MM.1S (cell line): Measurements from ENCODE around the gene C5AR2.

Experiments used
- DNase-seq: peaks from one replicate; pipeline ENCODE4 v3.0.0-alpha.2; 2015
- H2AFZ ChIP-seq: fragments of 300-600 bp; sonication (generic); 2 replicates; pipeline ENCODE4 v1.6.0; 2016; ENCODE audit warnings: antibody characterized with exemption, low read length
- H3F3A ChIP-seq: fragments of 300-600 bp; sonication (generic); 2 replicates; pipeline ENCODE4 v1.6.1; 2016; ENCODE audit warnings: mild to moderate bottlenecking, antibody characterized with exemption, low read length, moderate library complexity, mixed read lengths; ENCODE audit not compliant: insufficient read depth
- H3K27ac ChIP-seq: fragments of 300-600 bp; sonication (generic); 2 replicates; pipeline ENCODE4 v1.5.1; 2016; ENCODE audit warnings: mild to moderate bottlenecking, low read length
- H3K27me3 ChIP-seq: fragments of 300-600 bp; sonication (generic); replicated peaks from 2 replicates; pipeline ENCODE4 v1.6.0; 2016; ENCODE audit warnings: low read length; ENCODE audit not compliant: insufficient read depth
- H3K36me3 ChIP-seq: fragments of 300-600 bp; sonication (generic); replicated peaks from 2 replicates; pipeline ENCODE4 v1.6.1; 2016; ENCODE audit warnings: mild to moderate bottlenecking, low read length, mixed read lengths; ENCODE audit not compliant: insufficient read depth
- H3K4me1 ChIP-seq: fragments of 300-600 bp; sonication (generic); 2 replicates; pipeline ENCODE4 v1.6.1; 2016; ENCODE audit warnings: low read length, mixed read lengths
- H3K4me2 ChIP-seq: fragments of 300-600 bp; sonication (generic); 2 replicates; pipeline ENCODE4 v1.6.0; 2016; ENCODE audit warnings: low read depth, low read length
- H3K4me3 ChIP-seq: fragments of 300-600 bp; sonication (generic); 2 replicates; pipeline ENCODE4 v1.5.1; 2016; ENCODE audit warnings: low read length, mixed read lengths
- H3K79me2 ChIP-seq: fragments of 300-600 bp; sonication (generic); 2 replicates; pipeline ENCODE4 v1.6.1; 2016; ENCODE audit warnings: mixed run types, low read length, mixed read lengths
- H3K9ac ChIP-seq: fragments of 300-600 bp; sonication (generic); 2 replicates; pipeline ENCODE4 v1.6.1; 2016; ENCODE audit warnings: low read length, mixed read lengths
- H3K9me2 ChIP-seq: fragments of 300-600 bp; sonication (generic); replicated peaks from 2 replicates; pipeline ENCODE4 v1.6.1; 2016; ENCODE audit warnings: mild to moderate bottlenecking, low read length, mixed read lengths; ENCODE audit not compliant: insufficient read depth
- H3K9me3 ChIP-seq: fragments of 300-600 bp; sonication (generic); replicated peaks from 2 replicates; pipeline ENCODE4 v1.6.1; 2016; ENCODE audit warnings: mild to moderate bottlenecking, low read length, mixed read lengths; ENCODE audit not compliant: insufficient read depth
- H4K20me1 ChIP-seq: fragments of 300-600 bp; sonication (generic); 2 replicates; pipeline ENCODE4 v1.6.1; 2016; ENCODE audit warnings: mild to moderate bottlenecking, low read length, moderate library complexity, mixed read lengths; ENCODE audit not compliant: insufficient read depth
- CTCF ChIP-seq: fragments of 300-600 bp; sonication (generic); IDR thresholded peaks from 2 replicates; pipeline ENCODE4 v1.5.1; 2016; ENCODE audit warnings: antibody characterized with exemption, low read length, mixed read lengths
- EZH2 ChIP-seq: fragments of 300-600 bp; sonication (generic); optimal IDR thresholded peaks from 2 replicates; pipeline ENCODE3; 2017; ENCODE audit warnings: low read depth, mild to moderate bottlenecking, antibody characterized with exemption, low read length, mixed read lengths
- EZH2phosphoT487 ChIP-seq: fragments of 300-600 bp; sonication (generic); IDR thresholded peaks from 2 replicates; pipeline ENCODE4 v1.6.1; 2018; ENCODE audit warnings: antibody characterized with exemption, low read length

The C5AR2 gene

GRCh38 chr19:47379381-47379938 is 47.5 kb downstream of the C5AR2 start:
- Histone ChIP-seq H3K4me1 (no peaks in the 10 kb centered on the region), H3K79me2 (no peaks in the 10 kb centered on the region), H3K9me3 (no peaks in the 10 kb centered on the region), H3K4me3 (no peak overlapping the region), H4K20me1 (no peaks in the 10 kb centered on the region), H3K36me3 (no peaks in the 10 kb centered on the region), H3K9me2 (no peaks in the 10 kb centered on the region), H3K27me3 (no peaks in the 10 kb centered on the region), H2AFZ (no peak overlapping the region), H3K9ac (no peak overlapping the region), H3K27ac (no peak overlapping the region), H3F3A (no peaks in the 10 kb centered on the region), H3K4me2 (no peak overlapping the region)
- TF ChIP-seq EZH2phosphoT487 (no peak), CTCF (no peak), EZH2 (no peak)
- no peak for DNase-seq

GRCh38 chr19:47380559-47380958 is 48.6 kb downstream of the C5AR2 start:
- Histone ChIP-seq H3K4me3 (no peak overlapping the region), H3K9ac (no peak overlapping the region), H3K27me3 (no peaks in the 10 kb centered on the region), H4K20me1 (no peaks in the 10 kb centered on the region), H3K27ac (no peak overlapping the region), H3K79me2 (no peaks in the 10 kb centered on the region), H3K9me3 (no peaks in the 10 kb centered on the region), H3K4me2 (no peak overlapping the region), H2AFZ (no peak overlapping the region), H3F3A (no peaks in the 10 kb centered on the region), H3K9me2 (no peaks in the 10 kb centered on the region), H3K4me1 (no peaks in the 10 kb centered on the region), H3K36me3 (no peaks in the 10 kb centered on the region)
- no peak for DNase-seq
- TF ChIP-seq EZH2phosphoT487: no peak
- no peak for TF ChIP-seq EZH2
- TF ChIP-seq CTCF: no peak

DNA sequence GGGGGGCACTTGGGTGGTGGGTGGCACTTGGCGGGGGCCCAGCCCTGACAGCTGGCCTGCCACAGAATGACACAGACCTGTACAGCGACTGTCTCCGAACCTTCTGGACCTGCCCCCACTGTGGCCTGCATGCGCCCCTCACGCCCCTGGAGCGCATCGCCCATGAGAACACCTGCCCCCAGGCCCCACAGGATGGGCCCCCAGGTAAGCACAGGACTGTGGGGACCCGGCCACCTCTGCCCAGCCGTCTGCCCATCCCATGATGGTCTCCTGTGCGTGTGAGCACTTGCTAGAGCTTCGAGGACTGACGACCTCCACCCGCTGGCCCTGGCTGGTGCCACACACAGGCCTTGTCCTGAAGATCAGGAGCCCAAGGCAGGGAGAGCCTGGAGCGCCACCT is 49.1 kb downstream of the C5AR2 start:
- DNase-seq: no peak
- Histone ChIP-seq H3K27me3 (no peaks in the 10 kb centered on the region), H2AFZ (no peak overlapping the region), H3K79me2 (no peaks in the 10 kb centered on the region), H3K27ac (no peak overlapping the region), H3K4me1 (no peaks in the 10 kb centered on the region), H4K20me1 (no peaks in the 10 kb centered on the region), H3K4me2 (no peak overlapping the region), H3K4me3 (no peak overlapping the region), H3K9me2 (no peaks in the 10 kb centered on the region), H3K36me3 (no peaks in the 10 kb centered on the region), H3F3A (no peaks in the 10 kb centered on the region), H3K9ac (no peak overlapping the region), H3K9me3 (no peaks in the 10 kb centered on the region)
- TF ChIP-seq CTCF (no peak), EZH2 (no peak), EZH2phosphoT487 (no peak)
